Trophoblast cell (in vitro differentiated cells and primary cell): Measurements from ENCODE around the gene METTL1.

Source experiments
- DNase-seq, 2 donors: peaks; one replicate each; pipeline ENCODE4 v3.0.0-alpha.2; 2016
- H2AFZ ChIP-seq: 2 replicates; pipeline ENCODE4 v1.6.1; 2013; ENCODE audit warnings: low read length, moderate library complexity, mild to moderate bottlenecking; ENCODE audit not compliant: insufficient read depth, poor library complexity
- H2AK5ac ChIP-seq: 2 replicates; pipeline ENCODE4 v1.6.1; 2013; ENCODE audit warnings: mild to moderate bottlenecking, low read length
- H2BK120ac ChIP-seq: 2 replicates; pipeline ENCODE4 v1.6.1; 2013; ENCODE audit warnings: low read length, mild to moderate bottlenecking, moderate library complexity; ENCODE audit not compliant: insufficient read depth, poor library complexity
- H2BK12ac ChIP-seq: 2 replicates; pipeline ENCODE4 v1.6.1; 2013; ENCODE audit warnings: mild to moderate bottlenecking, low read length, moderate library complexity
- H2BK5ac ChIP-seq: 2 replicates; pipeline ENCODE4 v1.6.1; 2013; ENCODE audit warnings: low read length, low read depth, moderate library complexity, mild to moderate bottlenecking; ENCODE audit not compliant: poor library complexity
- H3K14ac ChIP-seq: 2 replicates; pipeline ENCODE4 v1.6.1; 2013; ENCODE audit warnings: mild to moderate bottlenecking, low read length
- H3K18ac ChIP-seq: 2 replicates; pipeline ENCODE4 v1.6.1; 2013; ENCODE audit warnings: mild to moderate bottlenecking, low read length
- H3K23ac ChIP-seq: 2 replicates; pipeline ENCODE4 v1.6.1; 2013; ENCODE audit warnings: low read length
- H3K27ac ChIP-seq: 2 replicates; pipeline ENCODE4 v1.5.1; 2013; ENCODE audit warnings: low read depth, mild to moderate bottlenecking, inconsistent platforms, low read length, moderate library complexity
- H3K27me3 ChIP-seq: 2 replicates; pipeline ENCODE4 v1.6.1; 2013; ENCODE audit warnings: inconsistent platforms, mild to moderate bottlenecking, low read length, moderate library complexity; ENCODE audit not compliant: insufficient read depth
- H3K36me3 ChIP-seq, 2 experiments: 1 replicate in 1 of 2; 2 replicates in 1 of 2; pipeline ENCODE4 v1.6.1; 2013; ENCODE audit warnings: low read length in 2 of 2, mild to moderate bottlenecking in 2 of 2, moderate library complexity in 1 of 2; ENCODE audit not compliant: insufficient read depth in 2 of 2, control insufficient read depth in 1 of 2
- H3K4ac ChIP-seq: 2 replicates; pipeline ENCODE4 v1.6.1; 2013; ENCODE audit warnings: low read depth, mild to moderate bottlenecking, low read length, moderate library complexity
- H3K4me1 ChIP-seq, 2 experiments: 1 replicate in 1 of 2; 2 replicates in 1 of 2; pipeline ENCODE4 v1.6.1; 2013; ENCODE audit warnings: low read length in 2 of 2, mild to moderate bottlenecking in 2 of 2, moderate library complexity in 1 of 2; ENCODE audit not compliant: insufficient read depth in 2 of 2, control insufficient read depth in 1 of 2
- H3K4me2 ChIP-seq: 2 replicates; pipeline ENCODE4 v1.6.1; 2013; ENCODE audit warnings: inconsistent platforms, mild to moderate bottlenecking, low read length, moderate library complexity
- H3K4me3 ChIP-seq: 2 replicates; pipeline ENCODE4 v1.5.1; 2013; ENCODE audit warnings: mild to moderate bottlenecking, low read depth, low read length, inconsistent platforms
- H3K79me1 ChIP-seq: one replicate; pipeline ENCODE4 v1.6.1; 2013; ENCODE audit warnings: low read length
- H3K79me2 ChIP-seq: 2 replicates; pipeline ENCODE4 v1.6.1; 2013; ENCODE audit warnings: low read length, mild to moderate bottlenecking; ENCODE audit not compliant: control insufficient read depth, insufficient read depth, poor library complexity
- H3K9ac ChIP-seq: 2 replicates; pipeline ENCODE4 v1.6.1; 2013; ENCODE audit warnings: mild to moderate bottlenecking, low read length
- H3K9me3 ChIP-seq: 2 replicates; pipeline ENCODE4 v1.6.1; 2013; ENCODE audit warnings: low read depth, mild to moderate bottlenecking, control low read depth, inconsistent platforms, low read length; ENCODE audit not compliant: insufficient read depth
- H4K12ac ChIP-seq: 2 replicates; pipeline ENCODE4 v1.6.1; 2013; ENCODE audit warnings: low read depth, mild to moderate bottlenecking, low read length, moderate library complexity
- H4K8ac ChIP-seq: 2 replicates; pipeline ENCODE4 v1.6.1; 2013; ENCODE audit warnings: low read depth, mild to moderate bottlenecking, low read length, moderate library complexity
- H4K91ac ChIP-seq: one replicate; pipeline ENCODE4 v1.6.1; 2013; ENCODE audit warnings: low read depth, mild to moderate bottlenecking, low read length, moderate library complexity
- WGBS: extraction: QIAGEN DNeasy Blood & Tissue Kit; methylation state at CpG from one replicate; pipeline ENCODE4 v1.1.7; 2013; ENCODE audit warnings: missing lambda C conversion rate; ENCODE audit not compliant: insufficient read length, insufficient coverage; ENCODE audit errors: extremely low coverage; 5-methylcytosine and 5-hydroxymethylcytosine counted together

METTL1 gene

DNA sequence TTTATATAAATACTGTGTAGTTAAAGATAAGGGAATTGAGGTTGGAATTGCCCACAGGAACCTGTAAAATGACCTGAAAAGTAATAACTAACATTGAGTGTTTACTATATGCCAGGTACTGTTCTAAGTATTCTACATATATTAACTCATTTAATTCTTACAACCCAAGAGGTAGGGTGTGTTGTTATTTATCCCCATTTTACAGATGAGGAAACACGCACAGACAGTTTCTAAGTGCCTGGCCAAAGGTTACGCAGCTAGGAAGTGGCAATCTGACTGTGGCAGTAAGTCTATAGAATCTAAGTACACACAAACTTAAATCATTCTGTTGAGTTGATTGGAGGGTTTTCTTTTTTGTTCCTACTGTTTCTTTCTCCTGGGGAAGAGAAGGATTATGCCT, 28.1 kb downstream of the METTL1 start:
- H3K18ac ChIP-seq = no peak overlapping the region
- H3K14ac ChIP-seq = no peak overlapping the region
- H2BK5ac ChIP-seq = no peak overlapping the region
- no peak for DNase-seq
- H3K4me2 ChIP-seq = no peak overlapping the region
- peaks cover 3% of the 10 kb centered on the region for H3K79me1 ChIP-seq
- H2AK5ac ChIP-seq = no peak overlapping the region
- H2AFZ ChIP-seq = no peak overlapping the region
- H3K4me1 ChIP-seq = no peaks in the 10 kb centered on the region
- no CpG with 5 or more reads among the region's 2 CpGs for WGBS
- H3K9ac ChIP-seq = no peak overlapping the region
- H2BK120ac ChIP-seq = no peak overlapping the region
- H3K79me2 ChIP-seq = no peaks in the 10 kb centered on the region
- no peak overlapping the region for H4K12ac ChIP-seq
- no peak overlapping the region for H3K23ac ChIP-seq
- H4K8ac ChIP-seq = no peak overlapping the region
- H3K27ac ChIP-seq = no peak overlapping the region
- H4K91ac ChIP-seq = no peak overlapping the region
- H3K27me3 ChIP-seq = peaks cover 31% of the 10 kb centered on the region
- H3K9me3 ChIP-seq = peaks cover 4% of the 10 kb centered on the region
- H3K36me3 ChIP-seq = peaks cover 7 to 14% of the 10 kb centered on the region in 2 experiments
- H2BK12ac ChIP-seq = no peak overlapping the region
- H3K4me3 ChIP-seq = no peak overlapping the region
- no peak overlapping the region for H3K4ac ChIP-seq

DNA sequence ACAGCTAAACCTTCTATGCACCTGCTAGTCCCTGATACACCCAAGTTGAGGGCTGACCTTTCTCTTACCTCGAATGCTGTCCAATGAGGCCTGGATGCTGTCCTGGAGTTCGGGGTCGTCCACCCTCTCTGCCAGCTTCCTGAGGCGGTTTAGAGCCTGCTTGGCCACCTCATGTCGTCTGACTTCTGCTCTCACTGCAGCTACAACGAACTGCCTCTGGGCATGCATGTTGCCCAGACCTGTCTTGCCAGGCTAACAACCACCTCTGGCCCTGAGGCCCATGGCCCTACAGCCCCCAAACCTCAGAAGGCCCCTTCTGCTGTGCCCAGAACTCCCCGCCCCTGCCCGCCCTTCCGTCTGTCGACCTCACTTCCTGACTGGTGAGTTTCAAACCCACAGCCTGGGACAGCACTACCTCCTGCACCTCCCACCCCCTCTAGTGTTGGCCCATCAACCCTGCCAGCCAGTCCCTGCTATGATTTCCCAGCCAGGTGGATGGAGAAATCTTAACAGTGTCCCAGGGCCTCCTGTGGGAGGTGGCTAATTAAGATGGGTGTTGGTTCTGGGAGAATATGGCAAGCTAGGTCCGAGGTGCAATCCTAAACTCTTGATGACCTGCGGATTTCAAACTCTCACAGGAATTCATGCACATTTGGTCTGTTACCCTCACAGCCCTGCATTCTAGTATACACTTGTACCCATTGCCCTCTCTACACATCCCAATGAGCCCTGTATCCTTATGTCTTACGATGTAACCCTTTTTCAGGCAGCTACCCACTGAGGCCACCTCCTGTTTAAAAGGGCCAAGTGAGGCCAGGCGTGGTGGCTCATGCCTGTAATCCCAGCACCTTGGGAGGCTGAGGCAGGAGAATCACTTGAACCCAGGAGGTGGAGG, 29.8 kb downstream of the METTL1 start:
- Histone ChIP-seq H3K4me1 (peaks cover 0 to 7% of the 10 kb centered on the region in 2 experiments), H3K9ac (no peak overlapping the region), H4K8ac (no peak overlapping the region), H3K4me2 (no peak overlapping the region), H3K23ac (no peak overlapping the region), H3K9me3 (peaks cover 6% of the 10 kb centered on the region), H3K14ac (no peak overlapping the region), H2BK12ac (no peak overlapping the region), H2AK5ac (no peak overlapping the region), H2BK5ac (no peak overlapping the region), H3K27me3 (peaks cover 47% of the 10 kb centered on the region), H3K18ac (no peak overlapping the region), H4K12ac (no peak overlapping the region), H3K4ac (no peak overlapping the region), H3K79me2 (no peaks in the 10 kb centered on the region), H3K4me3 (no peak overlapping the region), H2AFZ (no peak overlapping the region), H3K27ac (no peak overlapping the region), H3K36me3 (peaks cover 2 to 5% of the 10 kb centered on the region in 2 experiments), H4K91ac (no peak overlapping the region), H2BK120ac (no peak overlapping the region), H3K79me1 (peaks cover 3% of the 10 kb centered on the region)
- peak in 1 of 2 donors; percentile 20 for DNase-seq
- no CpG with 5 or more reads among the region's 14 CpGs for WGBS

GRCh38 chr12:57741413-57741789, 30.5 kb downstream of the METTL1 start:
- no peak overlapping the region for H2AFZ ChIP-seq
- peaks cover 3% of the 10 kb centered on the region for H3K79me1 ChIP-seq
- peaks cover 8% of the 10 kb centered on the region for H3K9me3 ChIP-seq
- no peak overlapping the region for H3K4me3 ChIP-seq
- DNase-seq = no peak
- no peaks in the 10 kb centered on the region for H3K36me3 ChIP-seq
- H3K27me3 ChIP-seq = peaks cover 54% of the 10 kb centered on the region
- H3K4me1 ChIP-seq = peaks cover 0 to 7% of the 10 kb centered on the region in 2 experiments
- H2AK5ac ChIP-seq = no peak overlapping the region
- no peak overlapping the region for H3K23ac ChIP-seq
- H3K14ac ChIP-seq = no peak overlapping the region
- WGBS = no CpG with 5 or more reads among the region's 1 CpG
- H2BK12ac ChIP-seq = no peak overlapping the region
- H3K27ac ChIP-seq = no peak overlapping the region
- no peak overlapping the region for H2BK5ac ChIP-seq
- H3K79me2 ChIP-seq = no peaks in the 10 kb centered on the region
- no peak overlapping the region for H4K91ac ChIP-seq
- no peak overlapping the region for H3K9ac ChIP-seq
- no peak overlapping the region for H3K4me2 ChIP-seq
- no peak overlapping the region for H3K18ac ChIP-seq
- H4K12ac ChIP-seq = no peak overlapping the region
- no peak overlapping the region for H2BK120ac ChIP-seq
- no peak overlapping the region for H3K4ac ChIP-seq
- H4K8ac ChIP-seq = no peak overlapping the region

- no peak overlapping the region for H4K91ac ChIP-seq
- H3K4me2 ChIP-seq = no peak overlapping the region
- H3K23ac ChIP-seq = no peak overlapping the region
- H3K27me3 ChIP-seq = peaks cover 60% of the 10 kb centered on the region
- H2BK12ac ChIP-seq = no peak overlapping the region
- peaks cover 8% of the 10 kb centered on the region for H3K9me3 ChIP-seq
- no peak overlapping the region for H2BK5ac ChIP-seq
- H3K4me1 ChIP-seq = peaks cover 0 to 7% of the 10 kb centered on the region in 2 experiments
- H3K27ac ChIP-seq = no peak overlapping the region
- no peak overlapping the region for H2AK5ac ChIP-seq
- no peak overlapping the region for H3K4me3 ChIP-seq
- H3K4ac ChIP-seq = no peak overlapping the region
- peaks cover 3% of the 10 kb centered on the region for H3K79me1 ChIP-seq
- no peak overlapping the region for H4K8ac ChIP-seq
- no peaks in the 10 kb centered on the region for H3K79me2 ChIP-seq
- no peak for DNase-seq
- no peaks in the 10 kb centered on the region for H3K36me3 ChIP-seq
- H2AFZ ChIP-seq = no peak overlapping the region
- no peak overlapping the region for H4K12ac ChIP-seq
- no peak overlapping the region for H2BK120ac ChIP-seq
- no peak overlapping the region for H3K9ac ChIP-seq
- WGBS = no CpG with 5 or more reads among the region's 5 CpGs
- no peak overlapping the region for H3K14ac ChIP-seq
- H3K18ac ChIP-seq = no peak overlapping the region
Observed at GRCh38 chr12:57740656-57741412, 31.1 kb downstream of the METTL1 start.
